PC-3 (cell line): ENCODE measurements around the gene CD180.

ENCODE experiments used
- EZH2 ChIP-seq: fragments of 300-600 bp; sonication (generic); IDR thresholded peaks from one replicate; pipeline ENCODE4 v1.6.1; 2017; ENCODE audit warnings: antibody characterized with exemption, mild to moderate bottlenecking, low read length; ENCODE audit not compliant: unreplicated experiment
- TF ChIP-seq, protein P1 (sequence below): fragments of 300-600 bp; sonication (generic); conservative IDR thresholded peaks from 2 replicates; pipeline ENCODE4 v1.5.1; 2017; ENCODE audit warnings: antibody characterized with exemption, low read depth, mild to moderate bottlenecking, low read length

DNA sequence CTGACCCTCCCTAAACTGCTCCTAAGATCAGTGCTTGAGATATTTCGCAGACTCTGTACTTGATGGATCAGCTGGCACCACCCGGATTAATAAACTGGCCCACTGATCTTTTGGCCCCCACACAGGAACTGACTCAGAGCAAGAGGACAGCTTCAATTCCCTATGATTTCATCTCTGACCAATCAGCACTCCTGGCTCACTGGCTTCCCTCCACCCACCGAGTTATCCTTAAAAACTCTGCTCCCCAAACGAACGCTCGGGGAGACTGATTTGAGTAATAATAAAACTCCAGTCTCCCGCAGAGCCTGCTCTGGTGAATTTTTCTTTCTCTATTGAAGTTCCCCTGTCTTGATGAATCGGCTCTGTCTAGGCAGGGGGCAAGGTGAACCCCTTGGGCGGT, 36.5 kb upstream of the CD180 start:
- TF ChIP-seq, protein P1, sequence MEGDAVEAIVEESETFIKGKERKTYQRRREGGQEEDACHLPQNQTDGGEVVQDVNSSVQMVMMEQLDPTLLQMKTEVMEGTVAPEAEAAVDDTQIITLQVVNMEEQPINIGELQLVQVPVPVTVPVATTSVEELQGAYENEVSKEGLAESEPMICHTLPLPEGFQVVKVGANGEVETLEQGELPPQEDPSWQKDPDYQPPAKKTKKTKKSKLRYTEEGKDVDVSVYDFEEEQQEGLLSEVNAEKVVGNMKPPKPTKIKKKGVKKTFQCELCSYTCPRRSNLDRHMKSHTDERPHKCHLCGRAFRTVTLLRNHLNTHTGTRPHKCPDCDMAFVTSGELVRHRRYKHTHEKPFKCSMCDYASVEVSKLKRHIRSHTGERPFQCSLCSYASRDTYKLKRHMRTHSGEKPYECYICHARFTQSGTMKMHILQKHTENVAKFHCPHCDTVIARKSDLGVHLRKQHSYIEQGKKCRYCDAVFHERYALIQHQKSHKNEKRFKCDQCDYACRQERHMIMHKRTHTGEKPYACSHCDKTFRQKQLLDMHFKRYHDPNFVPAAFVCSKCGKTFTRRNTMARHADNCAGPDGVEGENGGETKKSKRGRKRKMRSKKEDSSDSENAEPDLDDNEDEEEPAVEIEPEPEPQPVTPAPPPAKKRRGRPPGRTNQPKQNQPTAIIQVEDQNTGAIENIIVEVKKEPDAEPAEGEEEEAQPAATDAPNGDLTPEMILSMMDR = no peak
- TF ChIP-seq EZH2 = no peak
